ENCODE data around the gene LRBA.

DNA sequence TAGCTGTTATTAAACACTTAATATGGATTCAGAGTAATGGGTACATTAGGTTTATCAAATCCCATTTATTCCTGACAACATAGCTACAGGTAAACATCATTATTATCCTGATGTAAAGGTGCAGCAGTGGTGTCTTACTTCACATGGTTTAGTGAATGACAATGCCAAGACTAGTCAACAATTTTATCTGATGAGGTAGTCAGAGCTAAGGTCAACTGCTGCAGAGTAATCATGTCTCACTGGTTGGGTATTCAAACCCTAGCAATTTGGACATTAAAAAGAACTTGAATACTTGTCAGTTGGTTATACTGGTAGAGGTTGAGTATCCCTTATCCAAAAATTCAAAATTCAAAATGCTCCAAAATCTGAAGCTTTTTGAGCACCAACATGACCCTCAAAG lies 315.5 kb downstream of the LRBA start:
- TF ChIP-seq, protein P1, sequence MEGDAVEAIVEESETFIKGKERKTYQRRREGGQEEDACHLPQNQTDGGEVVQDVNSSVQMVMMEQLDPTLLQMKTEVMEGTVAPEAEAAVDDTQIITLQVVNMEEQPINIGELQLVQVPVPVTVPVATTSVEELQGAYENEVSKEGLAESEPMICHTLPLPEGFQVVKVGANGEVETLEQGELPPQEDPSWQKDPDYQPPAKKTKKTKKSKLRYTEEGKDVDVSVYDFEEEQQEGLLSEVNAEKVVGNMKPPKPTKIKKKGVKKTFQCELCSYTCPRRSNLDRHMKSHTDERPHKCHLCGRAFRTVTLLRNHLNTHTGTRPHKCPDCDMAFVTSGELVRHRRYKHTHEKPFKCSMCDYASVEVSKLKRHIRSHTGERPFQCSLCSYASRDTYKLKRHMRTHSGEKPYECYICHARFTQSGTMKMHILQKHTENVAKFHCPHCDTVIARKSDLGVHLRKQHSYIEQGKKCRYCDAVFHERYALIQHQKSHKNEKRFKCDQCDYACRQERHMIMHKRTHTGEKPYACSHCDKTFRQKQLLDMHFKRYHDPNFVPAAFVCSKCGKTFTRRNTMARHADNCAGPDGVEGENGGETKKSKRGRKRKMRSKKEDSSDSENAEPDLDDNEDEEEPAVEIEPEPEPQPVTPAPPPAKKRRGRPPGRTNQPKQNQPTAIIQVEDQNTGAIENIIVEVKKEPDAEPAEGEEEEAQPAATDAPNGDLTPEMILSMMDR (IDR thresholded peaks at IDR 0.05; ENCODE audit: borderline replicate concordance, extremely low read depth, low read length, poor library complexity, severe bottlenecking), result no peak
- TF ChIP-seq EZH2 (IDR thresholded peaks at IDR 0.05; ENCODE audit: borderline replicate concordance, low read depth, low read length, severe bottlenecking), result no peak
